Lung (tissue), 12 donors: ENCODE measurements around the gene ABCF2. TPM values are rescaled to one million over a fixed set of nuclear protein-coding genes. Genes with fewer than 3 reads are reported as not detected.

ENCODE experiments used
- ATAC-seq: fragments of 200-7000 bp; cut with Tn5 transposase; one replicate; pipeline ENCODE4 v1.9.1; 2020; ENCODE audit warnings: moderate number of reproducible peaks; ENCODE audit not compliant: insufficient read depth, low FRiP score
- DNase-seq, 3 donors: peaks; one replicate each; pipeline ENCODE4 v3.0.0-alpha.2; 2013 to 2017
- H3K27ac ChIP-seq, 2 donors: one replicate each; pipeline ENCODE4 v1.5.1; 2013; ENCODE audit warnings: mild to moderate bottlenecking in 2 of 2, moderate library complexity in 2 of 2, control low read depth in 1 of 2, inconsistent platforms in 1 of 2, low read depth in 1 of 2, low read length in 1 of 2
- H3K27me3 ChIP-seq, 3 donors: one replicate each; pipeline ENCODE4 v1.5.1; 2013; ENCODE audit warnings: low read length in 2 of 3; ENCODE audit not compliant: control insufficient read depth in 3 of 3, insufficient read depth in 3 of 3
- H3K36me3 ChIP-seq, 4 donors: one replicate each; pipeline ENCODE4 v1.5.1; 2013; ENCODE audit warnings: low read length in 4 of 4, mild to moderate bottlenecking in 1 of 4, moderate library complexity in 1 of 4; ENCODE audit not compliant: control insufficient read depth in 4 of 4, insufficient read depth in 4 of 4
- H3K4me1 ChIP-seq, 5 donors: one replicate each; pipeline ENCODE4 v1.5.1; 2013; ENCODE audit warnings: low read length in 5 of 5, mild to moderate bottlenecking in 2 of 5, moderate library complexity in 1 of 5; ENCODE audit not compliant: control insufficient read depth in 5 of 5, insufficient read depth in 5 of 5
- H3K4me3 ChIP-seq: one replicate; pipeline ENCODE4 v1.5.1; 2013; ENCODE audit warnings: mild to moderate bottlenecking, control low read depth, moderate library complexity
- H3K9ac ChIP-seq, 2 donors: one replicate each; pipeline ENCODE4 v1.5.1; 2013; ENCODE audit warnings: low read length in 2 of 2, control low read depth in 1 of 2; ENCODE audit not compliant: insufficient read depth in 1 of 2
- H3K9me3 ChIP-seq, 4 donors: one replicate each; pipeline ENCODE4 v1.5.1; 2013; ENCODE audit warnings: low read length in 3 of 4, mild to moderate bottlenecking in 1 of 4, moderate library complexity in 1 of 4; ENCODE audit not compliant: control insufficient read depth in 4 of 4, insufficient read depth in 3 of 4
- CTCF ChIP-seq: IDR thresholded peaks from 2 replicates; pipeline ENCODE4 v1.5.1; 2012; ENCODE audit warnings: mild to moderate bottlenecking; ENCODE audit errors: control extremely low read depth, extremely low read depth
- WGBS, 2 donors: extraction: QIAGEN DNeasy Blood & Tissue Kit; methylation state at CpG; one replicate each; pipeline ENCODE4 v1.1.7; 2013; 5-methylcytosine and 5-hydroxymethylcytosine counted together
- polyA plus RNA-seq, 2 donors: library from polyadenylated mRNA; stranded (reverse); fragments of 200-250 nt; gene quantifications; one replicate each; pipeline ENCODE4 v1.2.1, GENCODE V29; 2013
- total RNA-seq, 2 donors: library from RNA; depleted of rRNA in 1 of 2; stranded (reverse); fragments of >200 nt in 1 of 2; gene quantifications; one replicate each; pipeline ENCODE4 v1.2.1, GENCODE V29; 2014 to 2021
- donor health status: control.
- donor health status: control.
- donor health status: Bipolar disorder and iron deficiency.
- donor health status: healthy.
- donor health status: DM: yes; HTN: yes; CAD: no.

Gene ABCF2
- total and polyA plus RNA-seq, 4 donors: 13.2 to 36.3 (median 25.8) TPM

GRCh38 chr7:151209588-151209987 is 17.4 kb downstream of the ABCF2 start:
- Histone ChIP-seq H3K27me3 (peaks cover 0 to 3% (median 0%) of the 10 kb centered on the region in 3 donors), H3K4me1 (peaks cover 0 to 10% (median 5%) of the 10 kb centered on the region in 5 donors), H3K9ac (no peak overlapping the region), H3K36me3 (peaks cover 2 to 18% (median 11%) of the 10 kb centered on the region in 4 donors), H3K9me3 (no peaks in the 10 kb centered on the region), H3K27ac (no peak overlapping the region), H3K4me3 (no peak overlapping the region)
- 87 to 90% methylated on average over 6 of the region's 6 CpGs for WGBS, 2 donors
- DNase-seq (no peak), ATAC-seq (no peak)
- TF ChIP-seq CTCF: no peak

GRCh38 chr7:151208253-151208862 is 18.6 kb downstream of the ABCF2 start:
- ATAC-seq: no peak
- peaks cover 0 to 10% (median 5%) of the 10 kb centered on the region in 5 donors for H3K4me1 ChIP-seq
- H3K27ac ChIP-seq: no peak overlapping the region
- H3K9ac ChIP-seq: no peak overlapping the region
- peaks cover 0 to 7% (median 0%) of the 10 kb centered on the region in 3 donors for H3K27me3 ChIP-seq
- no peak for DNase-seq
- WGBS, 2 donors: 73 to 76% methylated on average over 9 of the region's 9 CpGs
- H3K4me3 ChIP-seq: no peak overlapping the region
- peaks cover 0 to 8% (median 2%) of the 10 kb centered on the region in 4 donors for H3K36me3 ChIP-seq
- no peak for TF ChIP-seq CTCF
- H3K9me3 ChIP-seq: no peaks in the 10 kb centered on the region

GRCh38 chr7:151207804-151208203 is 19.2 kb downstream of the ABCF2 start:
- H3K27me3 ChIP-seq: peaks cover 0 to 7% (median 0%) of the 10 kb centered on the region in 3 donors
- no peak overlapping the region for H3K27ac ChIP-seq
- H3K4me3 ChIP-seq: no peak overlapping the region
- H3K36me3 ChIP-seq: peaks cover 0 to 3% (median 0%) of the 10 kb centered on the region in 4 donors
- DNase-seq (peak; percentile 59 to 67 (median 60)), ATAC-seq (no peak)
- no peaks in the 10 kb centered on the region for H3K9me3 ChIP-seq
- no peak for TF ChIP-seq CTCF
- 65 to 77% methylated on average over 12 of the region's 12 CpGs for WGBS, 2 donors
- H3K9ac ChIP-seq: no peak overlapping the region
- peaks cover 0 to 10% (median 5%) of the 10 kb centered on the region in 5 donors for H3K4me1 ChIP-seq
